HG03432 (cell line): ENCODE results near the gene NHSL1.

Source experiments
- ATAC-seq: cut with Tn5 transposase; IDR thresholded peaks from one replicate; pipeline ENCODE4 v1.9.1; 2021; ENCODE audit warnings: mild to moderate bottlenecking, moderate library complexity; ENCODE audit not compliant: unreplicated experiment

Gene NHSL1

GRCh38 chr6:138405816-138406413 lies 93.4 kb downstream of the NHSL1 start:
- no peak for ATAC-seq

- ATAC-seq: no peak
Measured at GRCh38 chr6:138404666-138405337, 94.5 kb downstream of the NHSL1 start.

- peak; percentile 96 for ATAC-seq
Measured at GRCh38 chr6:138403801-138404665, 95.3 kb downstream of the NHSL1 start, which contains the start of gene HEBP2. Gene HEBP2, plus strand, starts transcription at chr6:138404223. Its CDS starts 273 bp downstream, at chr6:138404496.

DNA sequence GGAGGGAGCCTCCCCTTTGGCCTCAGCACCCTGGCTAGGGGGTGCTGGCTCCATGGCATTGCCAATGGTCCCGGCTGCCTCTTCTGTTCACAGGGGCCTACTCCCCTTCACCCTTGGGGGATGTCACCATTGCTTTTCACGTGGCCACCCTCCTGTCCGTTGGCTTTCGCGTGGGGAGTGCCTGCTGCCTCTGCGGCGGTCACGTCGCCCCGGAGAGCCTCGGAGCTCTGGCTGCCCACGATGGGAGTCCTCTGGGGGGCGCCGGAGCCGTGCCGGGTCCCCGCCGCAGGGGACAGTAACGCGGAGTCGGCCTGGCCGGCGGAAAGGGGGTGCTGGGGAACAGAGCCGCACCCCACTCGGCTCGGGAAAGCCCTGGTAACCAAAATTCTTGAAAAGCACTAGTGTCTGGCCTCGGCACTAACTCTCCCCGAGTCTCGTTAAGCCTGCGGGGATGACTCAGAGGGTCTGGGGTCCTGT lies 95.9 kb downstream of the NHSL1 start:
- ATAC-seq: peak; percentile 26

GRCh38 chr6:138402838-138403187 lies 96.5 kb downstream of the NHSL1 start:
- no peak for ATAC-seq

- ATAC-seq: no peak
Measured at GRCh38 chr6:138401960-138402837, 97.1 kb downstream of the NHSL1 start.

- ATAC-seq: no peak
Measured at GRCh38 chr6:138400326-138400725, 99.0 kb downstream of the NHSL1 start.

DNA sequence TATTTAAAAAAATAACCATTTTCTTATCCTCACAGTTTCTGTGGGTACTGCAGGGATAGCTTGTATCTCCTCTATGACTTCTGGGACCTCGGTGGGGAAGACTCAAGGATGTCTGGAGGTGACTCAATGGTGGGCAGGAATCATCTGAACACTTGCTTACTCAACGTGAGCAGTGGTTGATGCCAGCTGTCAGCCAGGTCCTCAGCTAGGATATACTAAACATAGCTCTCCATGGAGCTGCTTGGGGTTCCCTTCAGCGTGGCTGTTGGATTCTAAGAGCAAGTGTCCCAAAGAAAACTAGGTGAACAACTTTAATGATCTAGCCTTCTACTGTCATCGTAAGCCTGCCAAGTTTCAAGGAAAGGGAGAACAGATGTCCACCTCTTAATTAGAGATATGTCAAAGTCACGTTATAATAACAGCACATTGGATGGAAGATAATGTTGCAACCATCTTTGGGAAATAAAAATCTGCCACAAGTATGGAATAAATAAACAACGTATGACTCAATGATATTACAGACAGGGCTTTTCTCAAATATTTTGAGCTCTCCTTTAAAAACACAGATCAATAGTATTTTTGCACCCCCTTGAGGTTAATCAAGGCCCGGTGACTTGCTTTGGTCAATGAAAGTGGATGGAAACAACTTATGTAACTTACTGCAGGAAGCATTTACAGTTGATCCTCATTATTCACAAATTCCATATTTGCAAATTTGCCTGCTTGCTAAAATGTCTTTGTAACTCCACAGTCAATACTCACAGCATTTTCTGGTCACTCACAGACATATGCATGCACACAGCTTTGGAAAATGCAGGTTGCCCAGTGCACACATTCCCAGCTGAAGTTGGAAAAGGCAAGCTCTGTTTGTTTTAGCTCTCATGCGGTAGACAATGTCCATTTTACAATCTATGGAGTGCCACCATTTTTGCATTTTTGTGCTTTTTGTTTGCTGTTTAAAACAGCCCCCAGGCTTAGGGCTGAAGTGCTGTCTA lies 101.9 kb downstream of the NHSL1 start:
- ATAC-seq: no peak

- no peak for ATAC-seq
Measured at GRCh38 chr6:138396709-138397108, 102.6 kb downstream of the NHSL1 start.

DNA sequence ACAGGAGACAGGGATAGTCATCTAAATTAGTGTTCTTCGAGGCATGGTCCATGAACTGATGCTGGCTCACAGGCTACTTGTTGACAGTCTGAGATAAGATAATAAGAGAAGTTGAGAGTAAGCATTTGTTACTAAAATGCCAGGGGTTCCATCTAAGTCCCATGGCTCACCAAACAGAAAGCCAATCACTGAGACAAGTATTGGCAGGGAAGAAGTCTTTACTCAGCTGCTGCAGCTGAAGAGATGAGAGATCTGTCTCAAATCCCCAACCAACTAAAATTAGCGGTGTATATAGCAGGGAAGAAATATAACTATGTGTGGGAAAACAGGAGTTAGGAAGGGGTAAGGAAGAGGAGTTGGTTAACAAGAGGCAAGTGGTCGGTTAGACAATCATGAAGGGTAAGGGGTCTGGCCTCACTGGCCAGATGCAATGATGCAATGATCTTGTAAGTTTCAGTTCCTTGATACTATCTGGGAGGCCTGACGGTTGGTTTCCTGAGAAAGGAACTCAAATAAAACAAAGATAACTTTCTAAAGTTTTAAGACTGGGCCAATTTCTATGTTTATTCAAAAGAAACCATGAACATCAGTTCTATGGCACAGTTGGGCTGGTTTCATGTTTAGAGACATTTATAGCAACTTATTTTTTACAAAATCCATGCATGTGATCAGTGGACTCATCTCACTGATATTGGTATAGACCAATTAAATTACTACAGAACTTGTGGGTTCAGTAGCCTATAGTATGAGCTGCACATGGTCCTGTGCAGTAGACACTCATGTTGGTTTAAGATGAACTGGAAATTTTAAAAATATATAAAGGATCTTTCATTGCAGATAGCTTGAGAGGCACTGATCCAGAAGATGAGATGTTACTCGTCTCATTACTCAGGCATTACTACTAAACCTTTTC lies 105.2 kb downstream of the NHSL1 start:
- ATAC-seq: peak; percentile 60

DNA sequence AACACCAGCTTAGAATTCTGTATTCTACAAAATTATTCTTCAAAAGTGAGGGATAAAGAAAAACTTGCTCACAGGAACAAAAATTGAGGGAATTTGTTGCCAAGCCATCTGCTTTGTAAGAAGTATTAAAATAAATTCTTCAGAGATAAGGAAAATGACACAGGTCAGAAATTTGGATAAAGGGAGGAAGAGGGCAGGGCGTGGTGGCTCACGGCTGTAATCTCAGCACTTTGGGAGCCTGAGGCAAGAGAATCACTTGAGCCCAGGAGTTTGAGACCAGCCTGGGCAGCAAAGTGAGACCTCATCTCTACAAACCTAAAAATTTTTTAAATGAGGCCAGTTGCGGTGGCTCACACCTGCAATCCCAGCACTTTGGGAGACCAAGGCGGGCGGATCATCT lies 109.7 kb downstream of the NHSL1 start:
- ATAC-seq: no peak

GRCh38 chr6:138387577-138388368 lies 111.5 kb downstream of the NHSL1 start:
- ATAC-seq: no peak

DNA sequence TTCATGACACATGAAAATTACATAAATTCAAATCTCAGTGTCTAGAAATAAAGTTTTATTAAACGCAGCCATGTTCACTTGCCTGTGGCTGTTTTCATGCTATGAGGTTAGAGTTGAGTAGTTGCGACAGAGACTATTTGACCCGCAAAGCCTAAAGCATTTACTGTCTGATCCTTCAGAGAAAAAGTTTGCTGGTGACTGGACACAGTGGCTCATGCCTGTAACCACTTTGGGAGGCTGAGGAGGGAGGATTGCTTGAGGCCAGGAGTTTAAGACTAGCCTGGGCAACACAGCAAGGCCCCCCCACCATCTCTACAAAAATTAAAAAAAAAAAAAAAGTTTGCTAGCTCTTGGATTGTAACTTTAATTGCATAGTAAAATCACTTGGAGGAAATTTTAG lies 112.4 kb downstream of the NHSL1 start:
- no peak for ATAC-seq

- ATAC-seq: no peak
Measured at GRCh38 chr6:138383776-138384175, 115.5 kb downstream of the NHSL1 start.

DNA sequence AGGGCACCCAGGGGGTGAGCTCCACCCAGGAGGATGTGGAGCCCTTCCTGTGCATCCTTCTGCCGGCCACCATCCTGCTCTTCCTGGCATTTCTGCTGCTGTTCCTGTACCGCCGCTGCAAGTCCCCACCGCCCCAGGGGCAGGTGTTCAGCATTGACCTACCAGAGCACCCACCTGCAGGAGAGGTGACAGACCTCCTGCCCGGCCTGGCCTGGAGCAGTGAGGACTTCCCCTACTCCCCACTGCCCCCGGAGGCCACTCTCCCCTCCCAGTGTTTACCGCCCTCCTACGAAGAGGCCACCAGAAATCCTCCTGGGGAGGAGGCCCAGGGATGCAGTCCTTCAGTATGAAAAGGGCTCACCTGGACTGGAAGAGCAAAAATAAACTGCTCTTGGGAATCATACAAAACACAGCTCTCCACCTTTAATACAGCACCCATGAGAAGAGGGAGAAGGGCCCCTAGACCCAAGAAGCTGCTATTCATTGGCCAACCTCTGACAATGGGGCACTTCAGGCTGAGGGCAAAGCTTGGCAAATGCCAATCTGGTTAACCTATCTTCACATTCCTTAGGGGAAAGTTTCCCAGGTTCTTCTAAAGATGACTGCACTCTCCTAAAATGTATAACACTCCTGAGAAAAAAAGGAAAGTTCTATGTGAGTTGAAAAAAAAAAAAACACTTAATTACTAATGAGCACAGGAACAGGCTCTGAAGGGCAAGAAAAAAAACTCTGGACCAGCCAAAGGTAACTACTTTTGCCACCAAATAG lies 116.6 kb downstream of the NHSL1 start:
- ATAC-seq: no peak

DNA sequence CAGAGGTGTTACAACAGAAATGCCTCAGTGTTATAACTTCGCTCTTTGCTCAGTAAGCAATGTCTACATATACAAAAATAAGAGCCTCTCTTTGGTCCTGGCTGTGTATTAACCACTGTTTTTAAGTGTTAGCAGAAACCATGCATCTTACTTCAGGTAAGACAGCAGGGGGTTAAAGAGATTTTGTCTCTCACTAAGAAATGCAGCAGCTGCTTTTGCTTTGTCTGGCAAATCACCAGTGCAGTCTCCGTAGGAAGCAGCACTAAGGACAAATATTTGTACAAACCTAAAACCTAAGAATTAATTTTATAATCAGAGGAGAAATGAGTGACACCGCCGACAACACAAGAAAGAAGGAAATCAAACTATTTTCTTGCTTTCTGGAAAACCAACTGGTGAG lies 120.8 kb downstream of the NHSL1 start:
- no peak for ATAC-seq

DNA sequence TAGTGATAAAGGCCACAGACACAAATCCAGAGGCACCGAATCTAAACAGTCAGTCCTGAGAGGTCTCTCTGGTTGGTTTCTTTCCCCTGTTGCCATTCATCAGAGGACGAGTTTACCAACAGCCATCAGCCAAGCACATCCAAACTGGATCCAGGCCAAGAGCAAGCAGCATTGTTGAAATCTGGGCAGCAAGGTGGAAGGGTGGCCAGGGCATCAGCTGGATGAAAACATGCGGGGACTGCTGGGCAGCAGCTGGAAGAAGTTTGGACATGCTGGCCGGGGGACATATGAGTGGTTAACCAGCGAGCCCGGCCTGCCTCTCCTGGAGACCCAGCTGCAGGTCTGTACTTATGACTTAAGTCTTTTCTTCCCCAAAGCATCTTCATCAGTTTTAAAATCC lies 121.5 kb downstream of the NHSL1 start, which contains the start of gene SMIM28:
TSS of gene SMIM28 (plus strand) at position 62 of the 400 bp plus-strand sequence. CDS start at position 230, 168 bp downstream.
- no peak for ATAC-seq
